SK-N-SH (cell line): ENCODE measurements around the gene FGF23. TPM values are rescaled to one million over a fixed set of nuclear protein-coding genes. Genes with fewer than 3 reads are reported as not detected.

ENCODE experiments used
- CTCF ChIA-PET: fragments of 300-600, 350-600 bp; formaldehyde crosslinking; extraction: SDS; loops from one replicate; lab custom pipeline; 2021; lab: Yijun Ruan, JAX
- POLR2A ChIA-PET: fragments of 350-600 bp; sonication (Branson Sonifier 250); formaldehyde crosslinking; extraction: SDS; loops from one replicate; lab custom pipeline; 2020; ENCODE audit warnings: antibody characterized with exemption, inconsistent platforms; lab: Yijun Ruan, JAX
- DNase-seq: peaks from one replicate; pipeline ENCODE4 v3.0.0; 2012
- H2AFZ ChIP-seq: fragments of 200-600 bp; sonication (generic); 2 replicates; pipeline ENCODE4 v1.8.1; 2016; ENCODE audit warnings: antibody characterized with exemption, mild to moderate bottlenecking, low read depth
- H3F3A ChIP-seq: fragments of 200-600 bp; sonication (generic); replicated peaks from 2 replicates; pipeline ENCODE3; 2016; ENCODE audit warnings: antibody characterized with exemption, mild to moderate bottlenecking; ENCODE audit not compliant: insufficient read depth
- H3K27ac ChIP-seq, 2 experiments: fragments of 200-500 bp in 1 of 2; fragments of 200-600 bp in 1 of 2; sonication (Bioruptor generic) in 1 of 2; sonication (generic), shearing (Covaris generic) in 1 of 2; 2 replicates each; pipeline versions ENCODE4 v1.5.1 to v1.6.1; 2014 to 2016; ENCODE audit warnings: low read depth in 2 of 2, inconsistent platforms in 1 of 2, low read length in 1 of 2, mild to moderate bottlenecking in 1 of 2, mixed read lengths in 1 of 2
- H3K27me3 ChIP-seq: fragments of 200-600 bp; sonication (generic), shearing (Covaris generic); 2 replicates; pipeline ENCODE4 v1.6.1; 2016; ENCODE audit warnings: mixed run types; ENCODE audit not compliant: insufficient read depth
- H3K36me3 ChIP-seq, 2 experiments: fragments of 200-500 bp in 1 of 2; fragments of 200-600 bp in 1 of 2; sonication (Bioruptor generic) in 1 of 2; sonication (generic) in 1 of 2; replicated peaks in 1 of 2; 2 replicates each; pipeline versions ENCODE3 to v1.5.1; 2014 to 2016; ENCODE audit warnings: low read length in 1 of 2, mild to moderate bottlenecking in 1 of 2; ENCODE audit not compliant: insufficient read depth in 2 of 2, control insufficient read depth in 1 of 2
- H3K4me1 ChIP-seq, 2 experiments: fragments of 200-500 bp in 1 of 2; fragments of 200-600 bp in 1 of 2; sonication (Bioruptor generic) in 1 of 2; sonication (generic), shearing (Covaris generic) in 1 of 2; 2 replicates each; pipeline versions ENCODE4 v1.5.1 to v1.6.1; 2014 to 2016; ENCODE audit warnings: low read depth in 1 of 2, low read length in 1 of 2, mixed run types in 1 of 2; ENCODE audit not compliant: insufficient read depth in 2 of 2, control insufficient read depth in 1 of 2
- H3K4me2 ChIP-seq: fragments of 200-600 bp; sonication (generic), shearing (Covaris generic); 2 replicates; pipeline ENCODE4 v1.6.1; 2017; ENCODE audit warnings: mixed run types
- H3K4me3 ChIP-seq, 2 experiments: fragments of 200-500 bp in 1 of 2; fragments of 200-600 bp in 1 of 2; sonication (Bioruptor generic) in 1 of 2; sonication (generic), shearing (Covaris generic) in 1 of 2; 2 replicates each; pipeline versions ENCODE4 v1.5.1 to v1.8.1; 2014 to 2016; ENCODE audit warnings: low read depth in 2 of 2, inconsistent platforms in 1 of 2, low read length in 1 of 2, mild to moderate bottlenecking in 1 of 2, mixed read lengths in 1 of 2, moderate library complexity in 1 of 2
- H3K79me2 ChIP-seq: fragments of 200-600 bp; sonication (generic); 2 replicates; pipeline ENCODE4 v1.8.1; 2017; ENCODE audit warnings: mild to moderate bottlenecking; ENCODE audit not compliant: insufficient read depth
- H3K9ac ChIP-seq: fragments of 200-600 bp; sonication (generic); 2 replicates; pipeline ENCODE4 v1.6.1; 2017; ENCODE audit warnings: mixed run types
- H3K9me2 ChIP-seq: fragments of 200-600 bp; sonication (generic); 2 replicates; pipeline ENCODE4 v1.6.1; 2017; ENCODE audit warnings: mixed run types
- H3K9me3 ChIP-seq: fragments of 200-600 bp; sonication (generic); 2 replicates; pipeline ENCODE4 v1.6.1; 2017; ENCODE audit warnings: mixed run types, mild to moderate bottlenecking, moderate library complexity
- H4K20me1 ChIP-seq: fragments of 200-600 bp; sonication (generic); 2 replicates; pipeline ENCODE4 v1.6.1; 2017; ENCODE audit warnings: mild to moderate bottlenecking, mixed run types; ENCODE audit not compliant: insufficient read depth
- ELF1 ChIP-seq: IDR thresholded peaks from 2 replicates; pipeline ENCODE4 v1.4.0; 2012
- EZH2phosphoT487 ChIP-seq: fragments of 200-600 bp; sonication (generic); IDR thresholded peaks from 2 replicates; pipeline ENCODE4 v1.6.1; 2017; ENCODE audit warnings: low read depth, mixed run types, mild to moderate bottlenecking, antibody characterized with exemption, moderate library complexity, borderline replicate concordance
- FOXJ3 ChIP-seq: sonication (generic); formaldehyde crosslinking; IDR thresholded peaks from 2 replicates; pipeline ENCODE4 v1.5.1; 2020; ENCODE audit warnings: mild to moderate bottlenecking, missing genetic modification reagents
- FOXM1 ChIP-seq: IDR thresholded peaks from 2 replicates; pipeline ENCODE4 v1.4.0; 2012; ENCODE audit warnings: low read depth, mild to moderate bottlenecking
- NRF1 ChIP-seq: IDR thresholded peaks from 2 replicates; pipeline ENCODE4 v1.6.1; 2012; ENCODE audit warnings: low read depth, mild to moderate bottlenecking, low read length
- RXRA ChIP-seq: IDR thresholded peaks from 2 replicates; pipeline ENCODE4 v1.4.0; 2012; ENCODE audit warnings: low read depth, mild to moderate bottlenecking, borderline replicate concordance
- TAF1 ChIP-seq: IDR thresholded peaks from 2 replicates; pipeline ENCODE4 v1.6.1; 2012; ENCODE audit warnings: low read depth, mild to moderate bottlenecking, low read length, moderate library complexity, borderline replicate concordance
- YY1 ChIP-seq: IDR thresholded peaks from 2 replicates; pipeline ENCODE4 v1.4.0; 2012; ENCODE audit warnings: low read depth, mild to moderate bottlenecking
- WGBS: methylation state at CpG from one replicate; pipeline ENCODE4 v1.1.6; 2017; ENCODE audit warnings: low lambda C conversion rate; 5-methylcytosine and 5-hydroxymethylcytosine counted together
- polyA plus RNA-seq, 3 experiments: library from polyadenylated mRNA; depleted of rRNA; stranded (reverse); fragments of >200 nt; gene quantifications; 2 replicates each; pipeline ENCODE4 v1.2.3, GENCODE V29; 2012
- TF ChIP-seq, protein P1 (sequence below): IDR thresholded peaks from 2 replicates; pipeline ENCODE4 v1.4.0; 2012; ENCODE audit warnings: low read depth, borderline replicate concordance
- TF ChIP-seq, protein P2 (sequence below): fragments of 150-350 bp; IDR thresholded peaks from 2 replicates; pipeline ENCODE4 v1.6.1; 2016; ENCODE audit warnings: mild to moderate bottlenecking, low read depth, low read length
- TF ChIP-seq, protein P3 (sequence below): IDR thresholded peaks from 2 replicates; pipeline ENCODE4; 2012

The FGF23 gene
- polyA plus RNA-seq (2012; rRNA removed): not detected in 2 replicates
- not detected in 2 replicates for polyA plus RNA-seq (2012; cell fraction: cytosol; rRNA removed)
- not detected in 2 replicates for polyA plus RNA-seq (2012; cell fraction: nucleus; rRNA removed)

DNA sequence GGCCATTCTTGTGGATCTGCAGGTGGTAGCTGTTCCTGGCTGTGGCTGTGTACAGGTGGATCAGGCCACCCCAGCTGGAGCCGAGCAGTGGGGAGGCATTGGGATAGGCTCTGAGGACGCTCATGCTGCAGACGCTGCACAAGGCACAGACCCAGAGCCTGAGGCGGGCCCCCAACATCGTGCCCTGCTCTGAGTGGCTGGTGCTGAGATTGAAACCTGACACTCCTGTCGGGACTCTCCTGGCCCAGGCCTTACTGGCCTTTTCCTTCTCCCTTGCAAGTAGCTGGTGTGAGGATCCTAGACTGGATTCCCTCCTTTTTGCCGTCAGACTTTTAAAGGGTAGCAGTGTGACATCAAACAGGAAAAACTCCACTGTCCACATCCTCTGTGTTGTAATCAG is at the start of gene FGF23:
FGF23 (minus strand) TSS at position 308 of the 400 bp plus-strand sequence; CDS start at position 178, 130 bp downstream.
- DNase-seq: no peak
- Histone ChIP-seq H3K9me3 (no peaks in the 10 kb centered on the region), H3K9me2 (no peaks in the 10 kb centered on the region), H3K9ac (no peak within 1 kb of the TSS), H3K27me3 (peaks cover 12% of the 10 kb centered on the region; the same call in 1 of the 2 replicates), H3K36me3 (no peaks in the 10 kb centered on the region), H3F3A (no peaks in the 10 kb centered on the region), H4K20me1 (no peaks in the 10 kb centered on the region), H2AFZ (no peak within 1 kb of the TSS), H3K4me2 (no peak within 1 kb of the TSS), H3K4me3 (no peak within 1 kb of the TSS), H3K27ac (no peak within 1 kb of the TSS), H3K79me2 (no peaks in the 10 kb centered on the region), H3K4me1 (peaks cover 0 to 3% of the 10 kb centered on the region in 2 experiments; a peak in 1 of 4 replicates)
- WGBS: 43% methylated on average over 7 of the region's 7 CpGs
- CTCF ChIA-PET: interaction anchor here (1.0 to 2.8 kb wide), 7 partner anchors 13 to 148 kb away, joined by 3 to 12 read pairs (median 5); no protein-coding TSS in a partner anchor
- TF ChIP-seq, protein P1, sequence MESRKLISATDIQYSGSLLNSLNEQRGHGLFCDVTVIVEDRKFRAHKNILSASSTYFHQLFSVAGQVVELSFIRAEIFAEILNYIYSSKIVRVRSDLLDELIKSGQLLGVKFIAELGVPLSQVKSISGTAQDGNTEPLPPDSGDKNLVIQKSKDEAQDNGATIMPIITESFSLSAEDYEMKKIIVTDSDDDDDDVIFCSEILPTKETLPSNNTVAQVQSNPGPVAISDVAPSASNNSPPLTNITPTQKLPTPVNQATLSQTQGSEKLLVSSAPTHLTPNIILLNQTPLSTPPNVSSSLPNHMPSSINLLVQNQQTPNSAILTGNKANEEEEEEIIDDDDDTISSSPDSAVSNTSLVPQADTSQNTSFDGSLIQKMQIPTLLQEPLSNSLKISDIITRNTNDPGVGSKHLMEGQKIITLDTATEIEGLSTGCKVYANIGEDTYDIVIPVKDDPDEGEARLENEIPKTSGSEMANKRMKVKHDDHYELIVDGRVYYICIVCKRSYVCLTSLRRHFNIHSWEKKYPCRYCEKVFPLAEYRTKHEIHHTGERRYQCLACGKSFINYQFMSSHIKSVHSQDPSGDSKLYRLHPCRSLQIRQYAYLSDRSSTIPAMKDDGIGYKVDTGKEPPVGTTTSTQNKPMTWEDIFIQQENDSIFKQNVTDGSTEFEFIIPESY: no peak
- TF ChIP-seq FOXM1 (no peak), ELF1 (no peak), TAF1 (no peak), FOXJ3 (CRISPR knock-in tag) (no peak), NRF1 (no peak)
- TF ChIP-seq, protein P2, sequence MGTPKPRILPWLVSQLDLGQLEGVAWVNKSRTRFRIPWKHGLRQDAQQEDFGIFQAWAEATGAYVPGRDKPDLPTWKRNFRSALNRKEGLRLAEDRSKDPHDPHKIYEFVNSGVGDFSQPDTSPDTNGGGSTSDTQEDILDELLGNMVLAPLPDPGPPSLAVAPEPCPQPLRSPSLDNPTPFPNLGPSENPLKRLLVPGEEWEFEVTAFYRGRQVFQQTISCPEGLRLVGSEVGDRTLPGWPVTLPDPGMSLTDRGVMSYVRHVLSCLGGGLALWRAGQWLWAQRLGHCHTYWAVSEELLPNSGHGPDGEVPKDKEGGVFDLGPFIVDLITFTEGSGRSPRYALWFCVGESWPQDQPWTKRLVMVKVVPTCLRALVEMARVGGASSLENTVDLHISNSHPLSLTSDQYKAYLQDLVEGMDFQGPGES: no peak
- TF ChIP-seq, protein P3, sequence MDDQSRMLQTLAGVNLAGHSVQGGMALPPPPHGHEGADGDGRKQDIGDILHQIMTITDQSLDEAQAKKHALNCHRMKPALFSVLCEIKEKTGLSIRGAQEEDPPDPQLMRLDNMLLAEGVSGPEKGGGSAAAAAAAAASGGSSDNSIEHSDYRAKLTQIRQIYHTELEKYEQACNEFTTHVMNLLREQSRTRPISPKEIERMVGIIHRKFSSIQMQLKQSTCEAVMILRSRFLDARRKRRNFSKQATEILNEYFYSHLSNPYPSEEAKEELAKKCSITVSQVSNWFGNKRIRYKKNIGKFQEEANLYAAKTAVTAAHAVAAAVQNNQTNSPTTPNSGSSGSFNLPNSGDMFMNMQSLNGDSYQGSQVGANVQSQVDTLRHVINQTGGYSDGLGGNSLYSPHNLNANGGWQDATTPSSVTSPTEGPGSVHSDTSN: no peak
- POLR2A ChIA-PET: no interaction called here

DNA sequence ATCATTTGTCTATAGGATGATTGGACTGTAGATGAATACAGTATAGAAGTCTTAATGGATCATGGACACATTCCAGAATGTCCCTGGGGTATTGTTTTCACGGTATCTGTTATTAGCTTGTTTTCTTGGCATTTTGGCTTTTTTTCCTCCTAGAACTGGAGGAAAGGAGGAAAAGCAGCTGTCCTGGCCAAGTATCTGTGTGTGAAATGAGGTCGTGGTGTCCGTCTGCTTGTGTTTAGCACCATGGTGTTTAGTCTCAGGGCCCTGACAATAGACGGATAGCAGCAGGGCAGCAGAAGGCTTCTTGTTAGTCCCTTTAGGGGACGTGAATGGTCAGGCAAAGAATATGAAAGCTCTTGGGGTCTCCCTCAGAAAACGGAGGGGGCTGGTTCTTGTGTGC is 44.9 kb upstream of the FGF23 start:
- DNase-seq: no peak
- no peaks in the 10 kb centered on the region for H4K20me1 ChIP-seq
- no peak overlapping the region for H3K4me3 ChIP-seq
- H3K27ac ChIP-seq: no peak overlapping the region
- no peaks in the 10 kb centered on the region for H3F3A ChIP-seq
- H3K27me3 ChIP-seq: no peaks in the 10 kb centered on the region
- H3K9ac ChIP-seq: no peak overlapping the region
- no peaks in the 10 kb centered on the region for H3K9me2 ChIP-seq
- H3K9me3 ChIP-seq: no peaks in the 10 kb centered on the region
- no peaks in the 10 kb centered on the region for H3K79me2 ChIP-seq
- no peaks in the 10 kb centered on the region for H3K36me3 ChIP-seq
- no peak overlapping the region for H3K4me2 ChIP-seq
- no peak for TF ChIP-seq EZH2phosphoT487
- no peak for TF ChIP-seq YY1
- no peak for TF ChIP-seq RXRA
- WGBS: 36% methylated on average over 6 of the region's 6 CpGs
- no peak overlapping the region for H2AFZ ChIP-seq
- peaks cover 0 to 2% of the 10 kb centered on the region in 2 experiments; a peak in 1 of 4 replicates for H3K4me1 ChIP-seq
- ChIA-PET CTCF (no interaction called here), POLR2A (no interaction called here)
